GM19239 (cell line): Measurements from ENCODE around the gene TNNC1.

Source experiments
- DNase-seq: peaks from one replicate; pipeline ENCODE4 v3.0.0; 2011; ENCODE audit warnings: low spot score; ENCODE audit not compliant: insufficient read length
- FAIRE-seq: peaks from 2 replicates; lab custom pipeline; 2011; peaks lifted over from hg19 to GRCh38; lab: Jason Lieb, UNC

Gene TNNC1

DNA sequence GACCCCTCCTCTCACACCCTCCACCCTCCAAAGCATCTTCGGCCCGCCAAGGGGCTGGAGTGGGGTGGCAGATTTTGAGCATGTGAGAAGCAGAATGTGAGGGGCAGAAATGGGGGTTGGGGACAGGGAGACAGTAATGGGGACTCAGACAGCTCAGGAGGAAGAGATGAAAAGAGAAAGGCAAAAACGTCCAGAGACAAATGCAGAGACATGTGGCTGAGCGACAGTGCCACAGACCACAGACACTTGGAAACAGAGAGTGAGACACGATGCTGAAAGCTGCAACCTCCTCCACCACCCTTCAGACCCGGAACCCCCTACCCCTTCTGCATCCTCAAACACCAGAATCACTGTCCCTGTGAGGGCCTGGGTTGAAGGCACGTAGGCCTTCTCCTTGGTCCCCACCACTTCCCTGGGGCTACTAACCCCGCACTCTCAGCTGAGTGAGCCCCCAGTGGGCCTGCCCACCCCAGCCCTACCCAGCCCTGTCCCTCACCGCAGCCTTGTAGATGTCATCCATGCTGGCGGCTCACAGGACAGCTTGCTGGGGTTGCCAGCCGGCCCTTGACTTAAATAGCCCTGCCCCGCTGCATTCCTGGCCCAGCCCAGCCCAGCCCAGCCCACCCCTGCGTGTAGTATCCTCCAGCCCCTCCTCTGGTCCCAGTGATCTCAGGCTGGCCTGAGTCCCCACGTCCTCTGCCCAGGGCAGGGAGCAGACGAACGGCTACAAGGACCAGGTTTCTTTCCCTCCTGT lies at the start of gene TNNC1:
Gene TNNC1, minus strand, starts transcription at position 546 of the 754 bp plus-strand sequence. Its CDS starts 26 bp downstream, at position 520.
- no peak for DNase-seq
- no peak for FAIRE-seq

- FAIRE-seq (no peak), DNase-seq (no peak)
These were observed 49.0 kb upstream of the TNNC1 start for GRCh38 chr3:52502808-52503350.

DNA sequence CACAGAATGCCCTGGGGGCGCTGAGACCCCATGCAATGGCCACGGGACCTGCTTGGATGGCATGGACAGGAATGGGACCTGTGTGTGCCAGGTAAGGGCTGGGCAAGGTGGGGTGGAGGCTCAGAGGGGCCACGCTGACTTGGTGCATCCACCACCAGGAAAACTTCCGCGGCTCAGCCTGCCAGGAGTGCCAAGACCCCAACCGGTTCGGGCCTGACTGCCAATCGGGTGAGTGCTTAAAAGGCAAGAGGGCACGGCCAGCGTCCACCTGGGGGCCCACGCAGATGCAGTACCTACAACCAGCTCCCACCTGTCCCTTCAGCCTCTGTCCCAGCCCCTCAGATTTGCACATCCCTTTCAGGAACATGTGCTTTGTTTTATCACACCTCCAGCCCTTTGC lies 48.2 kb upstream of the TNNC1 start:
- no peak for FAIRE-seq
- no peak for DNase-seq

DNA sequence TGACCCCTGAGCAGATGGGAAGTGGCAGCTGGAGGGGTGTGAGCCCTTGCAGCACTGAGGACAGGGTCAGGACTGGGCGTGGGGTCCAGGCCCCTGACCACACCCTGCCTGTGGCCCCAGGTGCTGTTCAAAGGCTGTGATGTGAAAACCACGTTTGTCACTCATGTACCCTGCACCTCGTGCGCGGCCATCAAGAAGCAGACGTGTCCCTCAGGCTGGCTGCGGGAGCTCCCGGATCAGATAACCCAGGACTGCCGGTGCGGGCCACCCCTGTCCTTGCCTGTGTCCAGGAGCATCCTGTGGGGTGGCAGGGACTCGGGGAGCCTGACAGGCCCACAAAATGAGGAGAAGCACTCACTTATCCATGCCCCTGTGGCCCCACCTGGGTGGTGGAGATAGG lies 47.2 kb upstream of the TNNC1 start:
- FAIRE-seq = no peak
- no peak for DNase-seq

DNA sequence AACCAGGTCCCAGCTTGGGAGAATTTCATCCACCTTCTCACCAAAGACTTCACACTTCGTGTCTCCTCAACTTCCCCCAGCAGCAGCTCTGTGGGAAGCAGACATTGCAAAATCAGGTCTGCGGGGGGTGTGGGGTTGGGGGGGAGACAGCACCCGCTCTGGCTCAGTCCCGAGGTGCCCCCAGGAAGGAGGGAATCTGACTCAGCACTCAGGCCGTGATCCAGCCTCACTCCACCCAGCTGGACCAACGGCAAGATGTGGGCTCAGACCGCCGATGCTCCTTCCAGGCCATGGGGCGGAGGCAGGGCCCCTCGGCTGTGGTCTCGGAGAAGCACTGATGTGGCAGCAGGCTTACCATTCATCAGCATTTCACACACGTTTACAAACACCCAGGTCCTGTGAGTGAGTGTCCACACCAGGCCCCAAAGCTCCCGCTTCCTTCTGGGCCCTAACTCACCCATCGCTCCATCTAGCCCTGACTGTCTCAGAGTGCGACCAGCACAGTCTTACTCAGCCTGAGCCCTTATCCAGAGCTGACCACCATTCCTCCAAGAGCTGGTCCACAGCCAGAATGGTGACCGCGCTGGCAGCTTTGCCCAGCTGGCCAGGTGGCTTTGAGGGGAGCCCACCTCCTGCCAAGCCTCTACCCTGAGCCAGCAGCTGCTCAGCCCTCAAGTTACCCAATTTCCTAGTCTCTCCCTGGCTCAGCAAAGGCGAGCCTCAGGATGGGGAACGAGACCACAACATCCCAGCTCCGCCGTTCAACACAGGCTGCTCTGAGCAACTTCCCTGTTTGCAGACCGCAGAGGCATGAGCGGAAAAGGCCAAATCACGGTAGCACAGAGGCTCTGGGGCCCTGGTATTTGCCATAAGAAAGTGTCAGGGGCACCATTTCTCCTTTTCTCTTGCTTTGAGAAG lies 44.6 kb upstream of the TNNC1 start:
- FAIRE-seq = no peak
- DNase-seq = no peak

DNA sequence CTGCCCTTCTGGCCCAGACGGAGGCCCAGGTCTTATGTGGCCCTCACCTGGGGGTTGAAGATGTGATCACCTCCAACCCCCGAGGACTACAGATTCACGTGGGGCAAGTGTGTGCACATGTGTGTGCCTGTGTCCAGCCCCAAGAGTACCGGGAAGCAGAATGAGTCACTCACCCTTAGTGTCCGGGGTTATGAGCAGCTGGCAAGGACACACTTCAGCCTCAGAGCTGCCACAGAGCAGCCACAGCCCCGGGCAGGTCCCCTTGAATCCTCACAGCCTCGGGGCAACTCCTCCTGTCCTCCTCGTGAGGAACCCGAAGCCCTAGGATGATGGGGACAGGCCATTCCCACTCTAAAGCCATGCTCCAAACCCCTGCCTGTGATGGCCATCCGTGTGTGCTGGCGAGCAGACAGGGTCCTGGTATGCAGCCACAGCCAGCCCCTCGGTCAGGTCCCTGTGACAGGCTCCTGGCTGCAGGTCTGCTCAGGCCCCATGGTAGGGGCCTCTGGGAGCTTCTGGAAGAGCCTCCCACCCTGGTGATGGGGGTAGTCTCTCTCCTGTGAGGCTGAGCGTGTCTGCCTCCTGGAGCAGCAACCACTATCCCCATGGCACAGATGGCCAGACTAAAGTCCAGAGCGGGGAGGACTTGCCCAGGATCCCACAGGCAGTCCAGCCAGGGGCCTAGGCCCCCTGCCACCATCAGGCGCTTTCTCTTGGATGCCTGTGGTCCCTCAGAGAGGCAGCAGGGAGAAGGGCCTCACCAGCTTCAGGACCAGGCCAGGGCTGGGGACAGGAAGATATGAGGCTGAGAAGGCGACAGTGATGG lies 42.1 kb upstream of the TNNC1 start:
- no peak for FAIRE-seq

DNA sequence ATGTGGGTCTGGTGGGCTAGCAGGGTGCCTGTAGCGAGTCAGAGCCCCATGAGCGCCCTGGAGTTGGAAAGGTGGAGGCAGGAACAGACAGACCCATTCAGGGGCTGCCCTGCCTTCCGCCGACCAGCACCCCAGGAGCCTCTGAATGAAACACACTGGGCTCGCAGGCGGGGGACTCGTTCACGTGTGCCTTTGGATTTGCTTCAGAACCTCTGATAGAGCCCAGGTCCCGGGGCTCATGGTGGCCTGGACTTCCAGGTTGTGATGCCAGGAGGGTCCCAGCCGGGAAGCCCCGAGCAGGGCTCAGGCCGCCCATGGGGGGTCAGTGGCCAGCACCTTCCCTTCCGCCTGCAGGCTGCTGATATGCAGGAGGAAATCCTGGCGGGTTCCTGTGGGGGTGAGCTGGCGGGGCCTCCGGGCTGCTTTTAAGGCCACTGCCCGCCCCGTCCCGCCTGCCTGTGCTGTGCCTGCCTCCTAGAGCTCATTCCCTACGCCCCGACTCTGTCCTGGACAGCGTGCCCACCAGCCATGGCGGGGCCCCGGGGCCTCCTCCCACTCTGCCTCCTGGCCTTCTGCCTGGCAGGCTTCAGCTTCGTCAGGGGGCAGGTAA lies 41.1 kb upstream of the TNNC1 start, which contains the start of gene STAB1:
Gene STAB1, plus strand, starts transcription at position 453 of the 610 bp plus-strand sequence. Its CDS starts 76 bp downstream, at position 529.
- no peak for FAIRE-seq
- DNase-seq = no peak

More for the DNA sequence above, 42.1 kb upstream of the TNNC1 start:
- DNase-seq = no peak

- FAIRE-seq = no peak
- DNase-seq = no peak
These were observed 40.6 kb upstream of the TNNC1 start for GRCh38 chr3:52494445-52494844.

DNA sequence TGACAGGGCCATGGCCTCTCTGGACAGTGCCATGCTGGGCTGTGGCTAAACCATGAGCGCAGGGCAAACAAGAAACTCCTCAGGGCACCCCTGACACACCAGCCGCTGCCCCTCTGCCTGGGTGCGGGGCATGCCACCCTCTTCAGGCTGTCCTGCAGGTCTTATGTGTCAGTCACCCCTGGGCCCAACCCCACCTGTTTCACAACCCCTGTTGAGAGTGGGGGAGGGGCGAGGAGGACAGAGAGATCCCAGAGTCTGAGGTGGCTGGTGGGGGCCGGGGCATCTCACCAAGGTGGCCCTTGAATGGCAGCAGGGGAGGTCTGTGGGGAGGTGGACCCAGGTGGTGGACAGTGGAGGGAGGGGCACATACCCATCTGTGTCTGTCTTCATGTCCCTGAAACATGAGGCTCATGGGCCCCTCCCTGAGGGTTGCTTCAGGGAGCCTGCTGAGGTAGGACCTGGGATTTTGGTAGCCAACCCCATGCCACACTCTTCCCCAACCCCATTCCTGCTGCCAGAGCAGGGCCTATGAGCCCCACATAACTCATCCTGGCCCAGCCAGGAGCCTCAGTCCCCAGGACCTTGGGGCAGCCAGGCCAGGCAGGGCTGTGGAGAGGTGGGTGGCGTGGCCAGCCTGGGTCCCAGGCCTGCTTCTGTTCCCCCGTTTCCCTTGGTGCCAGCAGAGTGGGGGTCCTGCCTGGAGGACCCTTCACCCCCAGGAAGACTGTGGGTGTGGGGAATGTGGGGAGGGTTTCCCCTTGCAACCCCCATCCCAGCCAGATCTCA lies 39.6 kb upstream of the TNNC1 start:
- FAIRE-seq (no peak), DNase-seq (no peak)

- DNase-seq (no peak), FAIRE-seq (no peak)
These were observed 38.2 kb upstream of the TNNC1 start for GRCh38 chr3:52492059-52492458.

DNA sequence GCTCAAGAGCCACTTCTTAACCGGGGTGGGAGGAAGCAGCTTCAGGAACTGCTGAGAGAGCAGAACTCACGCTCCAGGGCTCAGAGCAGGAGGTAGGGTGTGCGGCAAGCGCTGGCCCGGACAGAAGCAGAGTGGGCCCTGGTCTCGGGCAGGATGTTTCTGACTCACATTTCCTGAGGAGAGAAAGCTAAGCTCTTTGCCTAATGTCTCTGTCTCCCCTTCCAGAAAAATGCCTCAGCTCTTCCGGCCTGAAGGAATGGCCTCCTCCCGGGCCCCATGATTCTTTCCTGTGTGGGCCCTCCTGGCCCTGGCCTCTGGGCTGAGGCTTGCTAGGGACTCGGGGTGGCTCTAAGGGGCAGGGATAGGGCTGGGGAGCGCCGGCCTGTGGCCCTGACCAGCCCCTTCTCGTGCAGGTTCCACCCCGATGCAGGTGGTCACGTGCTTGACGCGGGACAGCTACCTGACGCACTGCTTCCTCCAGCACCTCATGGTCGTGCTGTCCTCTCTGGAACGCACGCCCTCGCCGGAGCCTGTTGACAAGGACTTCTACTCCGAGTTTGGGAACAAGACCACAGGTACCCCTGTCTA lies 37.2 kb upstream of the TNNC1 start:
- DNase-seq = no peak
- FAIRE-seq = no peak

DNA sequence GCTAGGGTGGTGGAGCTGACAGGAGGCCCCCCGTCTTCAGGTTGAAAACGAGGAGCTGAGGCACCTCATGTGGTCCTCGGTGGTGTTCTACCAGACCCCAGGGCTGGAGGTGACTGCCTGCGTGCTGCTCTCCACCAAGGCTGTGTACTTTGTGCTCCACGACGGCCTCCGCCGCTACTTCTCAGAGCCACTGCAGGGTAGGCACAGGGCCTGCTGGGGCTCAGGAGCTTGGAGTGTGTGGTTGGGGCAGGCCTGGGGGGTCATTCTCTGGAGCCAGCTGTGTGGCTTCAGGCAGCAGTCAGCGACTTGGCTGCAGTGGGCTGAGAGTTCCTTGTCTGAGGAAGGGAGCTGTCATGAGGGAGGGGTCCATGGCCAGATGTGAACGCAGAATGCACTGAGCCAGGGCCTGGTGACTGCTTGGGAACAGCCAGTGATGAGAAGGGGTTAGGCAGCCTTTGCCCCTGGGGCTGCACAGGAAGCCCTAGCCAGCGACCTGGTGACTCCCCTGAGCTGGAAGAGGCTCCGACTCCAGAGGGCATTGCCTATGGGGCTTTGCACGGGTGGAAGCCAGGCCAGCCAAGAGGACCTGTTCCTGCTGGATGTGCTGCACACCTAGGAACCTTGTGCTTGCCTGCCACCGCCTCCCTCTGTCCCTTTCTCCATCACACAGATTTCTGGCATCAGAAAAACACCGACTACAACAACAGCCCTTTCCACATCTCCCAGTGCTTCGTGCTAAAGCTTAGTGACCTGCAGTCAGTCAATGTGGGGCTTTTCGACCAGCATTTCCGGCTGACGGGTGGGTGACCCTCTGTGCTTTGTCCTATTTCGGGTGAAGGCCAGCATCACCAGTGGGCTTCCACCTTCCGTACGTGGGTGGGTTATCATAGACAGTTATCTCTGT lies 36.4 kb upstream of the TNNC1 start:
- DNase-seq (no peak), FAIRE-seq (no peak)

DNA sequence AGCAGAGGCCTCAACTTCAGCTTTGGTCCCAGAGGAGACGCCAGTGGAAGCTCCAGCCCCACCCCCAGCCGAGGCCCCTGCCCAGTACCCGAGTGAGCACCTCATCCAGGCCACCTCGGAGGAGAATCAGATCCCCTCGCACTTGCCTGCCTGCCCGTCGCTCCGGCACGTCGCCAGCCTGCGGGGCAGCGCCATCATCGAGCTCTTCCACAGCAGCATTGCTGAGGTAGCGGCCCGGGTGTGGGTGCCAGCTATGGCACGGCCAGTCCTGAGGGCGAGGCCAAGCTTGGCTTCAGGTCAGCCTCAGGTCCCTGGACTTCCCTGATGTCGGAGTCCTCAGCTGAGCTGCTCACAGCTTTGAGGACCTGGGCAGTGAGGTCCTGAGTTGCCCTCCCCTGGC lies 35.6 kb upstream of the TNNC1 start:
- no peak for DNase-seq
- no peak for FAIRE-seq

DNA sequence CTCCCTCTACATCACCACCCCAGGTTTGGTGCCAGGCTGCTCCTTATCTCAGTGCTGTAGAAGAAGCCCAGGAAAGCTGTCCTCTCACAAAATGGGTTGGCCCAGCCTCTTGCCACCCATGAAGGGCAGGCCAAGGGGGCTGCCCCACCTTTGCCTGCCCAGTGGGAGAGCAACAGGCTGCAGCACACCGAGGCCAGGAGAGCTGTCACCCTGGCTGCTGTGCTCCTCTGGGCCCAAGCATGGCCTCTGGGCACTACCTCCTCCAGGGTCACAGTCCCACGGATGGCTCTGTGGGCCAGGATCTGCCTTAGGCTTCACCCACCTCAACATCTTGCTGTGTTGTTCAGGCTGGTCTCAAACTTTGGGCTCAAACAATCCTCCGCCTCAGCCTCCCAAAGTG lies 34.9 kb upstream of the TNNC1 start:
- FAIRE-seq (no peak), DNase-seq (no peak)

GRCh38 chr3:52487788-52488691 lies 34.2 kb upstream of the TNNC1 start:
- FAIRE-seq = no peak

GRCh38 chr3:52487050-52487787 lies 33.4 kb upstream of the TNNC1 start:
- no peak for DNase-seq
- no peak for FAIRE-seq

More at GRCh38 chr3:52487788-52488691, 34.2 kb upstream of the TNNC1 start:
- DNase-seq = no peak
